ENCODE data around the gene DNAH11.
"Not testable (repeated sequence)": the region's sequence is repeated elsewhere in the genome, so short reads cannot be mapped to it uniquely, and the experiment has no call there.

DNAH11 gene

DNA sequence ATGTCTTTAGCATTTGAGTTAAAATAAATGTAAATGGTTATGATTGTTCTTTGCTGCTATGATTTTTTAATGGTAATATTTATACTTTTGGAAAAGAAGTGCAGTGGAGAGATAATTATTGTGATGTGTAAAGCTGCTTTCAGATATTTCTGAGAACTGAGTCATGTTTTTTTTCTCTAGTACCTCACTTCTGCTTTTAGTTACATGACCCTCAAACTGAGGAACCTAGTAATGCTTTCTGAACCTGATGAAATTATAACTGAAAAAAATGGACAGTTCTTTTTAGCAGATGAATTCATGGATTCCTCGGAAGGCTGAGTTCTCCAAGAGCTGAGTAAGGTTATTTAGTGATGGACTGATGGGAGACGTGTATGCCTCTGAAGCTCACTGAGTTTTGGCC lies 235.1 kb downstream of the DNAH11 start:
- no peak for DNase-seq (ENCODE audit: low read depth in 2 of 2)

DNA sequence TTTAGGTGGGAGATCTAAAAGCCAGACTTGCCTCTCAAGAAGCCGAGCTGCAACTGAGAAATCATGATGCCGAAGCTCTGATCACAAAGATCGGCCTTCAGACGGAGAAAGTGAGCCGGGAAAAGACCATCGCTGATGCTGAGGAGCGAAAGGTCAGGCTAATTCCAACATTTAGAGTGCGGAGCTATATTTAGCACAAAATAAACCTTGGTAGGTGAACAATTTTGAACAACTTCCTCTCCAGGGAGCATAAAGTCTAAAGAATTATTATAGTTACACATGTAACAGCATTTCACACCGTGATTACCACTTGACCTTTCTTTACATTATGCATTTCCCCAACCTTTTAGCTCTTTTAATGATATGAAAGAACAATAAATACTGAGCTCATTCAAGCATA lies 236.1 kb downstream of the DNAH11 start:
- DNase-seq (ENCODE audit: low read depth in 2 of 2): no peak

DNA sequence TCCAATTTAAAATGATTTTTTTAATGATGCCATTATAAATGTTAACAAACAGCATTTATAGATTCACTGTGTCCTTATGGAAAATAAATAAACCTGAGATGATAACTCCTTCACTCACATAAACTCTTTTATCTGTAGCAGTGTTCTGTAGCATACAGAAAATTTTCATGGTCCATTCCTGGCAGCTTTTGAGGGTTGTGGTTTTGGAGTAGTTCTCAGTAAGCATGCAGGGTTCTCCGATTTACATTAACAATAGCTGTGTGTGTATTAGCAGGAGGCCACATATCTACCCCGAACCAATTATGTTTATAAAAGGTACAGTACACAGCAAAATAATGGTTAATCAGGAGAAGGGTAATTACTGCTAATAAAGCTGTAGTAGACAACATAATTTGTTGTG lies 240.2 kb downstream of the DNAH11 start:
- no peak for DNase-seq (ENCODE audit: low read depth in 2 of 2)

DNA sequence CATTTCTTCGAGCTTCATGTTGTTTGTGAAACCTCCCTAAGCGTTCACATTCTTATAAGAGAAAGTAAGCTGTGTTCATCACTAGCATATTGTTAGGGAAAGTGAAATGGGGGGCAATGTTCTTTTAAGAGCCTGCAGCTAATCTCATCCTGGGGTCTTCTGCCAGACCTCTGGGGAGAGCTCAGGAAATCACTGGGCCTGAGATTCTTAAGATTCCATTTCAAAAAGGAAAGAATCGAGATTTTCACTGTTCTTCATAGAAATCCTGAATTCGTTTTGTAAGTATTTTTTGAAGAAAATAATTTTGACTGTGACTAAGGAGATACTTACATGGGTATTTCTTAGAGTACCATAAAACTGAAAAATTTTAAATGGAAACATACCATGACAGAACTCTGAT lies 242.2 kb downstream of the DNAH11 start:
- no peak for DNase-seq (ENCODE audit: low read depth in 2 of 2)

DNA sequence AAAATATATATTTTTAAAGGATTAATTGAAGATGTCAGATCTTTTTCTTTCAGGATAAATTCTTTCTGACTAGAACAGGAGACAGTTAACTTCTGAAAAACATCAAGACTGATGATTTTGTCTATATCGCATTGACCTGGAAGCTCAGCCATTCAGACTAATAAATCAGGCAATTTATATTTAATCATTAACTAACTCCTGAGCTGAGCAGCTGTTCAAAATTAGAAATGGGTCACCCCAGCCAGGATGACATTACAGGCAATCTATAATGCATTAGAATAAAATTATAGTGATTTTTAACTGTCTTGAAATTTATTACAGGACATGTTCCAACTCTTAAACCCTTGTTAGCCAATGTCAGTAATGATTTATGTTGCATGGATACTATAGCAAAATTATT lies 263.0 kb downstream of the DNAH11 start:
- no peak for DNase-seq (ENCODE audit: low read depth in 2 of 2)

DNA sequence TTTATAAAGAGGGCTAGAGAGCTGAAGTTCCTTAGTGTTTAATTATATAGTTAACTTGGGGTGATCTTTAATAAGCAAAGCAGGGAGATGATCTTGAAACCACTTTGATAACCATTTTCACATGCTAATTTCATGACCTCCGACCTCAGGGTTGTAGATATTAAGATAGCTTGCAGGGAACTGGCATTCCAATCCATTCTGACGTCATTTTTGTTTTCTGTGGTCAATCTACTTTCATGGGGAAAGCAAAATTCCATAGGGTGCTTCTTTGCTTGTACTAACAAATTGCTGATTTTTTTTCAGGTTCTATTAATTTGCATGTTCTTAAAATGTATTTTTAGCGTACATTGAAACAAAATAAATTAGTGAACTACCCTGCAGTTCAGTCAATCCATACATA lies 263.5 kb downstream of the DNAH11 start:
- DNase-seq (ENCODE audit: low read depth in 2 of 2): no peak

DNA sequence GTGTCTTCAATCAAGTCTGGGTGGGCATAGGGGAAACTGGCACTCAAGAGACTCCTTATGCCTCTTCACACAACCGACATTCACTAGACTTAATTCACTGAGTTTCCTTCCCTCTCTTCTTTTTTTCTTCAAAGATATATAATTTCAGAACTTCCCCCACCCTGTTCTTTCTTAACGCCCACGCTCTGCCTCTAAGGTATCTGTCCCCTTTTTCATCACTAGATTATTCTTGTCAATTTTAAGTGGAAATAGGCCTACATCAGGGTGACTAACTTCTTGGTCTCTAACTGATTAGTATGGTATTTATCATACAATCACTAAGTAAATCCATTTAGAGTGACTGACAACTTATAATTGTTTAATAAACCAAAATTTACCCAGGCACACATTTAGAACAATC lies 276.2 kb downstream of the DNAH11 start:
- DNase-seq (ENCODE audit: low read depth in 2 of 2): no peak

DNA sequence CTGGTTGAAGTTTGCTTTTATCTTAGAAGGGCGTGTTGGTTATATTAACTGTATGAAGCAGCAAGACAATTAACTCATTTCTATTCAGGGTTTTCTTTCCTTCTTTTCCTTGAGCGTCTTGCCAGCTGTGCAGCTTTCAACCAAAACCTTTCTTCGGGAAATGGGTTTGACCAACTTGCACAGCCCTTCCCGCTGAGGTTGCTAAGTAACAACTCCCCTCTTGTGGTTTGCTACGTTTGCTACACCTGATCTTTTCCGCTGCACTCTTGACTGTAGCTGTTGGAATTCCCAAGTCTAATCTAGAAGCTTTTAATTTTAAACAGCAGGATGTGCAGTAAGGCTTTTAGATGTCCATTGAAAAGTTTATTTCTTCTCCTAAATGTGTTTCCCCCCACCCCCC lies 286.0 kb downstream of the DNAH11 start:
- no peak for DNase-seq (ENCODE audit: low read depth in 2 of 2)

DNA sequence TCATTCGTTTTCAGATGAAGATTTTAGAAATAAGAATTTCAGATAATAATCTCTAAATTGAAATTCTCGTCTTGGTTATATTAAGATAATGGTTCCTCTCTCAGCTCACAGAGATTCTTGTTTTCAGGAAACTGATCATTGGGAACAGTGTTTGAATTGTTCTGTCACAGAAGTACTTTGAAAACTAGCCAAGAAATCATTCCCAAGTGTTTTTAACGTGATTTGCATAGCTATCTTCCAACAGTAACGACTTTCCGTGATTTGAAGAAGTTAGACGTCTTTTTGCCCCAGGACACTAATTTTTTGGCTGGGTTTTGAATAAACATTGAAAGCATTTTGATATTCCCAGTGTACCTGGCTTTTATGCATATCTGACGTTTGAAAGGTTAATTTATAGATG lies 286.9 kb downstream of the DNAH11 start:
- no peak for DNase-seq (ENCODE audit: low read depth in 2 of 2)

DNA sequence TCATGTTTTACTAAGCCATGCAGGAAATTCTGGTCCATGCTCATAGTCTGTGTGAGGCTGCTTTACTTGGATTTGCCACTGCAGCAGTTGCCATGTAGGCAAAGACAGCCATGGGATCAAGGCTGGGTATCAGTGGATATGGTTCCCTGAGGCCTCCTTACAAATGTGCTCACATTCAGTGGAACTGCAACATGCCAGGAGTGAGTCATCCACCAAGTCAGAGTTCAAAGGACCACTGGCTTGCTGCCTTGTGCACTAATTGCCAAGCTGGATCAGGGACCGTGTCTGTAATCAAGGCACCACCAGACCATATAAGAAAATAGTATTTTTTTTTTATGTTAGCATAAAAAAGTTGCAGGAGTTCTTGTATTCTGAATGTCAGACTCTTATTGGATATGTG lies 301.9 kb downstream of the DNAH11 start:
- no peak for DNase-seq (ENCODE audit: low read depth in 2 of 2)

DNA sequence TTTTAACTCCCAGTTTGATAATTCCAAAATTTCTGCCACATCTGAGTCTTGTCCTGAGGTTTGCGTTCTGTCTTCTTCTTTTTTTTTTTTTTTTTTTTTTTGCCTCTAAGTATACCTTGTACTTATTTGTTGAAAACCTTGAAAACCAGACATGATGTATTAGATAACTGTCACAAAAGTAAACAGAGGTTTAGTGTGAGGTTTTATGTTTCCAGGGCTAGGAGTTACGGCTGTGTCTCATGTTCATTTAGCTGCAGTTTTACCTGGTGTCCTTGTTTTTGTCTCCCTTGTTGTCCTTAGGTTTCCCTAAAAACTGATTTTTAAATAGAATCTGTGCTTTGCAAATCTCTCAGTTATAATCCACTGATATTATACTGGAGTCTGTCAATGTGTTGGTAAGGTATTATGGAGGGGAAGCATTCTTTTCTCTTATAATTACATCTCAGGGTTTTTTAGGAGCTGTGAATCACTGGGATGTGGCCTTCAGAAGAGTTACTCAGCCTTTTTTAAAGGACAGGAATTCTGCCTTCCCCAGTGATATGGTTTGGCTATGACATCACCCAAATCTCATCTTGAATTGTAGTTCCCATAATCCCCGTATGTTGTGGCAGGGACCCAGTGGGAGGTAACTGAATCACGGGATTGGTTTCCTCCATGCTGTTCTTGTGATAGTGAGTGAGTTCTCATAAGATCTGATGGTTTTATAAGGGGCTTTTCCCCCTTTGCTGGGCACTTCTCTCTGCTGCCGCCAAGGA lies 307.9 kb downstream of the DNAH11 start:
- no peak for DNase-seq (ENCODE audit: low read depth in 2 of 2)

DNA sequence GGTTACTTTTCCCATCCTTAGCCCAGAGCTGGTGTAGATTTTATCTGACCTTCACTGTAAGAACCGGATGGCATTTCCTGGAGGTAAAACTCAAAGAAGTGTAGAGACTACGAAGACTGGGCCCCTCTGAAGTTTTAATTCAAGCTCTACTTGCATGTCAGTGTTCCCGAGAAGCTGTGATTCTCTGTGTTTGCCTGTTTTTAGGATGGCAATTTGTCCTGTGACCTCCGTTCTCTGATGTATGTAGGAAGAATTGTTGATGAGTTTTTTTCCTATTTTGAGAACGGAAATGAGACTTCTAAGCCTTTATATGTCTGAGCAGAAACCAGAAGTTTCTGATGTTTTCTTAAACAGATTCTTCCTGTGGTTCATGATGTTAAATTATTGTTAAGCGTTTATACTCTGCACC lies 308.7 kb downstream of the DNAH11 start:
- DNase-seq (ENCODE audit: low read depth in 2 of 2): no peak

DNA sequence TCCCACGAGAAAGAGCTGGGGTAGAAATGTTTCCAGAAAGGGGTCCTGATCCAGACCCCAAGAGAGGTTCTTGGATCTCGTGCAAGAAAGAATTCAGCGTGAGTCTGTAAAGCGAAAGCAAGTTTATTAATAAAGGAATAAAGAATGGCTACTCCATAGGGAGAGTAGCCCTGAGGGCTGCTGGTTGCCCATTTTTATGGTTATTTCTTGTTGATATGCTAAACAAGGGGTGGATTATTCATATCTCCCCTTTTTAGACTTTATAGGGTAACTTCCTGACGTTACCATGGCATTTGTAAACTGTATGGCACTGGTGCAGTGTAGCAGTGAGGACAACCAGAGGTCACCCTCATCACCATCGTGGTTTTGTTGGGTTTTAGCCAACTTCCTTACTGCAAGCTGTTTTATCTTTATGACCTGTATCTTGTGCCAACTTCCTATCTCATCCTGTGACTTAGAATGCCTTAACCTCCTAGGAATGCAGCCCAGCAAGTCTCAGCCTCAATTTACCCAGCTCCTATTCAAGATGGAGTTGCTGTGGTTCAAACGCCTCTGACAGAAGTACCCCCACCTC lies 322.9 kb downstream of the DNAH11 start:
- DNase-seq (ENCODE audit: low read depth in 2 of 2): not testable (repeated sequence)

DNA sequence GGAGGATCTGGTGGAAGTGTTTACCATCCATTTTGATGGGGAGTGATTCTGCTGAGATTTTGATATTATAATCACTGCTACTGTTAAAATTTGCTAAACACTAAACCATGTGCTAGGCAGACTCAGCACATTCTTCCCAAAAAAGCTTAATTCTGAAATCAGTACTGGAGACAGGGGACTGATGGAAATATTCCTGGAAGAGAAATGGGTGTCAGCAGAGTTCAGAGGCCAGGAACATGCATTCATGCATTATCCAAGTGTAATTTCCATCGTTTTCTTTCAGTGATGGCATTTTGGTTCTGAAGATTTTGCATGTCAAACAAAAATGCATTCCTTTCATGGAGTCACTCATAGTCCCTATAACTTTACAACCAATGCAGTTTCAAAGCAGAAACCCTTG lies 323.9 kb downstream of the DNAH11 start:
- DNase-seq (ENCODE audit: low read depth in 2 of 2): no peak

DNA sequence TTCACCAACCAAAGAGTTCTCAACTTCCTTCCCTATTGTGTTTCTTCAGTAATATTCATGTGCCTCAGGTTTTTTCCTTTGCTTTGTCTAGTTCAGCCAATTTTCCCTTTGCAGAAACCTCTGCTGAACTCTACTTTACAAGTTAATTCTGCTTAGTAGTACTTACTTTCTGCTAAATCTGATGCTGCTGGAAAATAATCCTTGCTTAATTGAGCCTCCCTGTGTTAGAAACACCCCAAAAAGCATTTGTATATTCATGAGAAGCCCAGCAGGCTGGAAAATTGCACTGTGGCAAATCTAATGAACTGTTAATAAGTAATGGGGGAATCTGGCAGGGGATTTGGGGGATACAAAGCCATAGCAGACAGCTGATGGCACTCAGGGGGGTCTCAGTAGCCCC lies 324.4 kb downstream of the DNAH11 start:
- no peak for DNase-seq (ENCODE audit: low read depth in 2 of 2)

DNA sequence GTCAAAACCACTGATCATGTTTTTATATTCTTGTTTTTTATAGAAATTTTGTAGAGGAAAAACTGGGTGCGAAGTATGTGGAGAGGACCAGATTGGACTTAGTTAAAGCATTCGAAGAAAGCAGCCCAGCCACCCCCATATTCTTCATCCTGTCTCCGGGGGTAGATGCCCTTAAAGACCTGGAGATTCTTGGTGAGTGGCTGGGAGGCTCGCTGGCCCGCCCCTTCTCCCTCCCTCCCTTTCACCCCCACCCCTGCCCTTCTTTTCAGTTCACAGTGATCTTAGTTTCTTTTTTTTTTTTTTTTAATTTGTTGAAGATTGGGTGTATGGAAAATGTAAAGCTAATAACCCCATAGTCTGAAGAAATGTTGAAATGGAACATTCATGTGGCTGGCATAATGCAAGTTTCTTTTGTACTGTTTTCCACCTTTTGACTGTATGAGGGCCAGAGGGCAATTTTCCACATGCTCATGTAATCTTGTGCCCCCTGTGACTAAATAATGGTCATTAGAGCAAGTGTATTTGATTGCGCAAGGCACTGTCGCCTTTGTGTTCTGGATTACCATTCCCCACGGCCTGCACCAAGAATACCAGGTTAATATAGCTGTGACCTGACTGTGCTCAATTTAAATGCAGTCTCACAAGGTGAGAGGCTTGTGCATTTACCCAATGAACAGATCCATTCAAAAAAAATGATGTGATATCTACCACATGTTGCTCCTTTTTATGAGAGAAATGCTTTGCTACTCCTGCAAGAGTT lies 325.2 kb downstream of the DNAH11 start:
- DNase-seq (ENCODE audit: low read depth in 2 of 2): no peak

DNA sequence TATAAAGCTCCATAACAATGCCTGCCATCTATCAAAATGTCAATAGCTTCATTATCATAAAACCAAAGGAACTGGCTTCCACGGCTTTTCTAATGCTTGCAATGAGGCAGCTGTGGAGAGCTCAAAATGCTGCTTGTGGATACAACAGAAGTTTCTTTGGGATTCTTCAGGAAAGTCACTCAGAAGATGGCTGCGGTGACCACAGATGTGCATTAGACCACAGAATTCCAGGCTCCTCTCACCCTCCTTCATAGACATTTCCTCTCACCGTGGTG lies 325.7 kb downstream of the DNAH11 start:
- no peak for DNase-seq (ENCODE audit: low read depth in 2 of 2)

DNA sequence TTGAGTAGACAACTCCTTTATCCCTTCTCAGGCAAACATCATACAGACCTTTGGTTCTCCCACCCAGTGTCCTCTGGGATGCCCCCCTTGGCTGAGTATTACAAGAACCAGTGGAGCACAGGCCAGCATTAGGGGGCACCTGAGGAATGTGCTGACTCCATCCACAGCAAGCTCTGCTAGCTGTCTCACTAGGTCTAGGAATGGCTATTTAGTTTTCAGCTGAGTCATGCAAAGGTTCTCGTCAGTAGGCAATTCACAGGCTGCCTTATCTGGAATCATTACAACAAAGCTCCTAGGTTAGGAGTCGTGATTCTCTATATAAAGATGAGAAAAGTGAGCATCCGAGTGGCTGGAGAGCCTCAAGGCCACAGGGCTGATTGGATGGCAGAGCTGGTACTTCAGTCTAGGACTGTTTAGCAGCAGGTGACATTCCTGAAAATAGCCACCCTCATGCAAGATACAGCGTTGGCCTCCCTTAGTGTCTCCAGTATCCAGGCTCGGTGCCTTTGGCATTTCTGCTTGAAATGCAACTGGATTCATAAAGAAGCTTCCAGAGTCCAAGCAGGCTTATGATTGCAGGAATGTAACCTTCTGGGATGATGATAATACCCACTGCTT lies 327.1 kb downstream of the DNAH11 start:
- no peak for DNase-seq (ENCODE audit: low read depth in 2 of 2)

DNA sequence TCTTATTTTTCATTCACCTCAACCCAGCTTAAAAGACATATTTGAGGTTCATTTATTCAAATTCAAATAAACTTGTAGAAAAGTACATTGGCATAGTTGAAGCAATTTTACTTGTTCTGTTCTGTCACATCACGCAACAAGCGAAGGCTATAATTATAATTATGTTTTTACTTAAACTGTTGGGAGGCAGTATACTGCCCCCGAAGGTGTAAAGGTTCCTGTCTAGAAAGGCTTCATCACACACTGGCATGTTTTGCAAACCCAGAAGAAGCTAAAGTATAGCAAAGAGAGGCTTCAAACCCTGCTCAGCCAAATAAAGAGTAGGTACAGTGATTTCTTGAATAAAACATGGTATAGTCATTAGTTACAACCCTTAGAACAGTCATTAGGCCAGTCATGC lies 340.2 kb downstream of the DNAH11 start:
- no peak for DNase-seq (ENCODE audit: low read depth in 2 of 2)

DNA sequence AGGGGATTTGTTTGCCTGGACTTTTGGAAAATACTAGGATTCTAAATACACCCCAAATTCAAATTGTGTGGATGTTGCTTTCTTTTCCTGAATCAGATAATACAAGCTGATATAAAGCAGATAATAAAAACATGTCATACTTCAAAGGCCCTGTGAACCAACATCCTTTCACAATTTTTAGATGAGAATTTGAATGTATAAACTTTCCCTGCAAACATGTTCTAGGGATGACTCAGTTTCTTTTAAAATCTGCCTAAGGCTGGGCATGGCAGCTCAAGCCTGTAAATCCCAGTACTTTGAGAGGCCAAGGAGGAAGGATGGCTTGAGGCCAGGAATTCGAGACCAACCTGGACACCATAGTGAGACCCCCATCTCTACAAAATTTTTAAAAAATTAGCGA lies 340.7 kb downstream of the DNAH11 start:
- DNase-seq (ENCODE audit: low read depth in 2 of 2): not testable (repeated sequence)

DNA sequence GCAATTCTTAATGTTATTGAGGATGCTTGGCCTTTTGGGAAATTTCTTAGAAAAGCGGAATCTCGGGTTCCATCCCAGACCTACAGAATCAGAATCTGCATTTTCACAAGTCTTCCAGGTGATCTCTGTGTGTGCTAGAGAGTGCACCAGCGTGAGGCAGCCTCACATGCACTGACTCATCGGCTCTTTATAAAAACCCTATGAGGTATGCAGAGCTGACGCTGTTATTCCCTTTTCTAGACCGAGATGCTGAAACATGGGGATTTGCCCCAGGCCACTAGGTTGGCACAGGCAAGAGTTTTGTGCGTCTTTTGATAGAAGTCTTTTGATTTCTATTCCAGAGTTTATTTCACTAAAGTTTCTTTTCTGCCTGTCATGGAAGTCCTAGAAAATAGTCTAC lies 341.7 kb downstream of the DNAH11 start:
- DNase-seq (ENCODE audit: low read depth in 2 of 2): no peak

DNA sequence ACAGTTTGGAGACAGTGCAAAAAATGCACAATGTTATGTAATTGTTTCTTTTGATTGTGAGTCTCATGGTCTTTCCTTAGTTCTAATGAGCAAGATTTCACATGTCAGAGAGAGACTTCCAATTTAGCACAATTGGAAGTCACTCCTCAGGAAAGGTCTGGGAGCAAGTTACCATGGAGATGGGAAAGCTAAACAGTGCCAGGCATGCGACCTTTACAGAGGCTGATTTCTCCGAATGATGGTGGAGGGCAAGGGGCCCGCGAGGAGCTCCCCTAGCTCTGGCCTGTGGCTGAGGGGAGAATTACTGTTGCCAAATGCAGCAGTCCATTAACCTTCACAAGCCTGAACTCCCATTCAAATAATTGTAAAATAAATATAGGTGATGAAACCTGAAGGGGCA lies 343.6 kb downstream of the DNAH11 start:
- DNase-seq (ENCODE audit: low read depth in 2 of 2): no peak

DNA sequence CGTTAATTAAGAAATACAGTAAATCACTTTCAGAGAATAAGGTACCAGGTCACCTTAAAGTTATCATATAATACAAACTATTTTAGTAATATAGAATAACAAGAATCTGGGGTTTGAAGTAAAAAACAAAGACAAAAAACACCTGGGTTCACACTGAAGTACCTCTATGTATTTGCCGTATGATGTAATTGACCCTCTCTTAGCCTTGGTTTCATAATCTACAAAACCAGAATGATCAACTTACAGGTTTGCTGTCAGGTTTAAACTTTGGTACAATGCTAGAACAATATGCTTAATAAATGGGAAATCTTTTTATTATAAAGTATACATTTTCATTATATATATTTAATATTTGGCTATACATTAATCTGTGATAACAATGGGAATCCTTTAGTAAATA lies 344.5 kb downstream of the DNAH11 start:
- no peak for DNase-seq (ENCODE audit: low read depth in 2 of 2)
